IMR-90 (cell line): ENCODE measurements around the gene FLT3.

Experiments used
- CEBPB ChIP-seq: IDR thresholded peaks from 2 replicates; pipeline ENCODE4 v1.6.1; 2012; ENCODE audit warnings: low read depth, low read length, improper control_type of control experiment
- CTCF ChIP-seq: conservative IDR thresholded peaks from 2 replicates; pipeline ENCODE4 v1.5.1; 2012; ENCODE audit warnings: mild to moderate bottlenecking, low read depth, low read length, improper control_type of control experiment
- MAZ ChIP-seq: IDR thresholded peaks from 2 replicates; pipeline ENCODE4 v1.6.1; 2012; ENCODE audit warnings: low read depth, mild to moderate bottlenecking, low read length, improper control_type of control experiment, moderate library complexity, borderline replicate concordance
- POLR2A ChIP-seq: IDR thresholded peaks from 2 replicates; pipeline ENCODE4 v1.6.1; 2012; ENCODE audit warnings: mild to moderate bottlenecking, low read depth, low read length
- RCOR1 ChIP-seq: IDR thresholded peaks from 2 replicates; pipeline ENCODE4 v1.6.1; 2012; ENCODE audit warnings: mild to moderate bottlenecking, low read length, improper control_type of control experiment; ENCODE audit not compliant: insufficient replicate concordance

- no peak for TF ChIP-seq POLR2A
- no peak for TF ChIP-seq CTCF
- no peak for TF ChIP-seq RCOR1
- TF ChIP-seq MAZ, result no peak
- TF ChIP-seq CEBPB, result no peak
These were observed 133.1 kb downstream of the FLT3 start for GRCh38 chr13:27967203-27967735.
